Large intestine (tissue), 3 donors: ENCODE measurements around the gene ENC1. TPM values are rescaled to one million over a fixed set of nuclear protein-coding genes. Genes with fewer than 3 reads are reported as not detected.

Source experiments
- DNase-seq, 2 donors: peaks; one replicate each; pipeline versions ENCODE4 v3.0.0 to v3.0.0-alpha.2; 2013
- H3K27ac ChIP-seq: one replicate; pipeline ENCODE4 v1.5.1; 2013; ENCODE audit warnings: low read length
- H3K27me3 ChIP-seq: 2 replicates; pipeline ENCODE4 v1.6.1; 2013; ENCODE audit warnings: low read length; ENCODE audit not compliant: control insufficient read depth, insufficient read depth
- H3K36me3 ChIP-seq: 2 replicates; pipeline ENCODE4 v1.6.1; 2013; ENCODE audit warnings: low read length; ENCODE audit not compliant: control insufficient read depth, insufficient read depth
- H3K4me1 ChIP-seq: one replicate; pipeline ENCODE4 v1.6.1; 2013; ENCODE audit warnings: low read length; ENCODE audit not compliant: control insufficient read depth, insufficient read depth
- H3K4me3 ChIP-seq: one replicate; pipeline ENCODE4 v1.5.1; 2013; ENCODE audit warnings: low read length
- H3K9me3 ChIP-seq: one replicate; pipeline ENCODE4 v1.6.1; 2013; ENCODE audit warnings: mild to moderate bottlenecking, low read depth, low read length, moderate library complexity; ENCODE audit not compliant: control insufficient read depth
- WGBS: methylation state at CpG from one replicate; pipeline ENCODE4 v1.1.5; 2013; ENCODE audit warnings: low lambda C conversion rate; ENCODE audit not compliant: insufficient coverage; 5-methylcytosine and 5-hydroxymethylcytosine counted together
- polyA plus RNA-seq: library from polyadenylated mRNA; unstranded; fragments of 120-200 nt; gene quantifications from one replicate; pipeline ENCODE4 v1.2.1, GENCODE V29; 2013

ENC1 gene
- polyA plus RNA-seq, 1 donor = 122 TPM

- peaks cover 65% of the 10 kb centered on the region for H3K36me3 ChIP-seq
- no CpG with 5 or more reads among the region's 16 CpGs for WGBS
- no peak for DNase-seq
- peak overlapping the region; percentile 11 for H3K4me3 ChIP-seq
- H3K4me1 ChIP-seq = peaks cover 58% of the 10 kb centered on the region
- H3K27ac ChIP-seq = peak overlapping the region; percentile 18
- no peaks in the 10 kb centered on the region for H3K9me3 ChIP-seq
- H3K27me3 ChIP-seq = no peaks in the 10 kb centered on the region
These were observed 5.8 kb downstream of the ENC1 start for GRCh38 chr5:74634611-74635286.

DNA sequence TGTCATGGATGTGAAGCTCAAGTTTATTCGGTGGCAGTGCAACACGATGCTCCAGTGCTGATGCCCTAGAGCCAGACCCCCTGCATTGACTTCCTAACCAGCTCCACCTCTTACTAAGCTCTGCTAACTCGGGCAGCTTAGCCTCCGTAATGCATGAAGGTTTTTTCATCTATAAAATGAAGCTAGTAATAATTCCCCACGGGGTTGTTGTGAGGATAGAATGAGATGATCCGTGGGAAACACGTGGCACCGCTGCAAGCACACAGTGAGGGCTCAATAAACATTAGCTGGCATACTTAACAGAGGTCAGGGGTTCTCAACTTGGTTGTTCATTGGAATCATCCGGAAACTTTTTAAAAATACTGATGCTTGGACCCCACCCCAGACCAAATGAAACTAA is 6.8 kb downstream of the ENC1 start:
- Histone ChIP-seq H3K27me3 (no peaks in the 10 kb centered on the region), H3K27ac (peak overlapping the region; percentile 66), H3K4me3 (no peak overlapping the region), H3K4me1 (peaks cover 58% of the 10 kb centered on the region), H3K9me3 (no peaks in the 10 kb centered on the region), H3K36me3 (peaks cover 75% of the 10 kb centered on the region)
- WGBS = no CpG with 5 or more reads among the region's 9 CpGs
- DNase-seq = no peak

DNA sequence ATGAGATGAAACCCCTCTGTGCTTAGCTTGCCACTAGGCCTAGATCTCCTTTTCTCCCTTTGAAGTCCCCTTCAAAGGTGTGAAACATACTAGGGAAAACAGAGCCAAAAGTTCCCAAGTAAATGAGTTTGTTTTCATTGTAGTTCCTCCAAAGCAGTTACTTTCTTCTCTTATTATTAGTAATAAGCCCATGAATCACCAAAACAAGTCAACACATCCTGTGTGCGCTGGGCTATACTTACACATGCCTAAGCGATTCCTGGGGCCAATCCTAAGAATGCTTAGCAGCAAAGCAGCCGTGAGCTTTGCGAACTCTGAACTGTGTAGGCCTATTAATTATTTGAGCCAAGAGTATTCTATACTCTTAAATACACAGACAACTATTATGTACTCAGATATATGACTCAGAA is 7.6 kb downstream of the ENC1 start:
- Histone ChIP-seq H3K36me3 (peaks cover 80% of the 10 kb centered on the region), H3K27ac (peak overlapping the region; percentile 66), H3K27me3 (no peaks in the 10 kb centered on the region), H3K9me3 (no peaks in the 10 kb centered on the region), H3K4me3 (no peak overlapping the region), H3K4me1 (peaks cover 62% of the 10 kb centered on the region)
- peak in 1 of 2 donors; percentile 52 for DNase-seq
- WGBS = 67% methylated on average over 1 of the region's 4 CpGs

- H3K4me1 ChIP-seq = peaks cover 66% of the 10 kb centered on the region
- 10% methylated on average over 2 of the region's 11 CpGs for WGBS
- no peak overlapping the region for H3K4me3 ChIP-seq
- no peaks in the 10 kb centered on the region for H3K9me3 ChIP-seq
- peaks cover 83% of the 10 kb centered on the region for H3K36me3 ChIP-seq
- H3K27me3 ChIP-seq = no peaks in the 10 kb centered on the region
- peak overlapping the region; percentile 66 for H3K27ac ChIP-seq
- DNase-seq = no peak
These were observed 9.2 kb downstream of the ENC1 start for GRCh38 chr5:74631081-74631953.

- H3K27ac ChIP-seq = peak overlapping the region; percentile 66
- no peaks in the 10 kb centered on the region for H3K9me3 ChIP-seq
- WGBS = 60% methylated on average over 1 of the region's 7 CpGs
- no peak overlapping the region for H3K4me3 ChIP-seq
- peaks cover 76% of the 10 kb centered on the region for H3K36me3 ChIP-seq
- peaks cover 60% of the 10 kb centered on the region for H3K4me1 ChIP-seq
- no peak for DNase-seq
- H3K27me3 ChIP-seq = no peaks in the 10 kb centered on the region
These were observed 10.0 kb downstream of the ENC1 start for GRCh38 chr5:74630453-74631066.

DNA sequence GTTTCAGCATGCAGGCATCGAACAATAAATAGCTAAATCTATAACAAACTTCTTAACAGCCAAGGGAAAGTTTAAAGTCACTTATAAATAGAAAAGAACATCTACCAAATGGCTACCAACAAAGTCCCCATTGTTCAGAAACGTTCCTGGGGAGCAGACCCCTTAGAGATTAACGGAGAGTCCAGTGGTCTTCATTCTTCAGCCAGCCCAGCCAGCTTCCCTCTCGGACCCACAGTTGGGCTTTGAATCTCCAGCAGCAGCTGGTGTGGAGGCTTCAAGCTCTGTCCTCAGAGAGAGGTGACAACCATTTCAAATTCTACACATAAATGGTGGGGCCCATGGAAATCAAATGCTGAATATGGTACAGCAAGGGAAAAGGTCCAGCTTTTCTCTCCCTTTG is 11.2 kb downstream of the ENC1 start:
- peaks cover 63% of the 10 kb centered on the region for H3K36me3 ChIP-seq
- H3K27ac ChIP-seq = no peak overlapping the region
- H3K4me3 ChIP-seq = no peak overlapping the region
- DNase-seq = no peak
- no peaks in the 10 kb centered on the region for H3K9me3 ChIP-seq
- peaks cover 48% of the 10 kb centered on the region for H3K4me1 ChIP-seq
- 100% methylated on average over 1 of the region's 4 CpGs for WGBS
- no peaks in the 10 kb centered on the region for H3K27me3 ChIP-seq

- no peak overlapping the region for H3K4me3 ChIP-seq
- peak overlapping the region; percentile 5 for H3K27ac ChIP-seq
- H3K36me3 ChIP-seq = peaks cover 56% of the 10 kb centered on the region
- WGBS = 60% methylated on average over 2 of the region's 6 CpGs
- H3K4me1 ChIP-seq = peaks cover 40% of the 10 kb centered on the region
- DNase-seq = no peak
- no peaks in the 10 kb centered on the region for H3K27me3 ChIP-seq
- H3K9me3 ChIP-seq = no peaks in the 10 kb centered on the region
These were observed 12.2 kb downstream of the ENC1 start for GRCh38 chr5:74628359-74628758.

GRCh38 chr5:74627646-74628279 is 12.8 kb downstream of the ENC1 start:
- Histone ChIP-seq H3K27ac (peak overlapping the region; percentile 14), H3K27me3 (no peaks in the 10 kb centered on the region), H3K9me3 (no peaks in the 10 kb centered on the region), H3K4me3 (no peak overlapping the region), H3K4me1 (peaks cover 34% of the 10 kb centered on the region), H3K36me3 (peaks cover 50% of the 10 kb centered on the region)
- DNase-seq = no peak
- WGBS = no CpG with 5 or more reads among the region's 4 CpGs

- Histone ChIP-seq H3K27me3 (no peaks in the 10 kb centered on the region), H3K36me3 (peaks cover 42% of the 10 kb centered on the region), H3K9me3 (no peaks in the 10 kb centered on the region), H3K27ac (peak overlapping the region; percentile 9), H3K4me3 (no peak overlapping the region), H3K4me1 (peaks cover 23% of the 10 kb centered on the region)
- peak in 1 of 2 donors; percentile 78 for DNase-seq
- 100% methylated on average over 1 of the region's 7 CpGs for WGBS
These were observed 13.9 kb downstream of the ENC1 start for GRCh38 chr5:74626386-74627222.
